Skeletal muscle satellite cell (primary cell): ENCODE results near the gene PRDM2.

ENCODE experiments used
- H3K27me3 ChIP-seq: 2 replicates; pipeline ENCODE4 v1.7.0; 2013; ENCODE audit warnings: low read length; ENCODE audit not compliant: control insufficient read depth, insufficient read depth
- H3K36me3 ChIP-seq: 2 replicates; pipeline ENCODE4 v1.7.0; 2013; ENCODE audit warnings: mild to moderate bottlenecking, control low read depth, low read length; ENCODE audit not compliant: insufficient read depth
- H3K4me1 ChIP-seq: 2 replicates; pipeline ENCODE4 v1.7.0; 2013; ENCODE audit warnings: low read length; ENCODE audit not compliant: control insufficient read depth, insufficient read depth
- H3K4me2 ChIP-seq: 2 replicates; pipeline ENCODE4 v1.7.0; 2013; ENCODE audit warnings: mild to moderate bottlenecking, low read length
- H3K4me3 ChIP-seq: 2 replicates; pipeline ENCODE4 v1.7.0; 2013; ENCODE audit warnings: low read length
- H3K9ac ChIP-seq: 2 replicates; pipeline ENCODE4 v1.7.0; 2013; ENCODE audit warnings: mild to moderate bottlenecking, low read depth, low read length, moderate library complexity
- H3K9me3 ChIP-seq: replicated peaks from 2 replicates; pipeline ENCODE4 v1.7.0; 2013; ENCODE audit warnings: mild to moderate bottlenecking, control low read depth, low read length

PRDM2 gene

DNA sequence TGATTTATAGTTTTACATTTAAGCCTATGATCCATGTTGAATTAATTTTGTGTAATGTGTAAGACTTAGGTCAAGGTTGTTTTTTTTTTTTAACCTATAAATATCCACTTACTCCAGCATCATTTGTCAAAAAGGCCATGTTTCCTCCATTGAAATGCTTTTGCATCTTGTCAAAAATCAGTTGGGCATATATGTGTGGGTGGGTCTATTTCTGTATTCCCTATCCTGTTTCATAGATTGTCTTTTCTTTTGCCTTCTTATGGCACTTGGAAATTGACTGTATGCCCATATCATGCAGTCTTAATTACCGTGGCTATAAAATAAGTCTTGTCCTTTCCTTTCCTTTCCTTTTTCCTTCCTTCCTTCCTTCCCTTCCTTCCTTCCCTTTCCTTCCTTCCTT is 138.2 kb downstream of the PRDM2 start:
- Histone ChIP-seq H3K27me3 (no peaks in the 10 kb centered on the region), H3K4me1 (no peaks in the 10 kb centered on the region), H3K4me3 (no peak overlapping the region), H3K9me3 (no peaks in the 10 kb centered on the region), H3K9ac (no peak overlapping the region), H3K4me2 (no peak overlapping the region), H3K36me3 (no peaks in the 10 kb centered on the region)

DNA sequence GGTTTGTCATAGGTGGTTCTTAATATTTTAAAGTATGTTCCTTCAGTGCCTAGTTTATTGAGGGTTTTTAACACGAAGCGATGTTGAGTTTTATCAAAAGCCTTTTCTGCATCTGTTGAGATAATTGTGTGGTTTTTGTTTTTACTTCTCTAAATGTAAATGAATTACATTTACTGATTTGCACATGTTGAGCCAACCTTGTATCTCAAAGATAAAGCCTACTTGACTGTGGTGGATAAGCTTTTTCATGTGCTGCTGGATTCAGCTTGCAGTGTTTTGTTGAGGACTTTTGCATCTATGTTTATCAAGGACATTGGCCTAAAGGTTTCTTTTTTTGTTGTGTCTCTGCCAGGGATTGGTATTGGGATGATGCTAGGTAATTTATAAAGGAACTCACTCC is 142.5 kb downstream of the PRDM2 start:
- Histone ChIP-seq H3K4me3 (no peak overlapping the region), H3K27me3 (no peaks in the 10 kb centered on the region)

DNA sequence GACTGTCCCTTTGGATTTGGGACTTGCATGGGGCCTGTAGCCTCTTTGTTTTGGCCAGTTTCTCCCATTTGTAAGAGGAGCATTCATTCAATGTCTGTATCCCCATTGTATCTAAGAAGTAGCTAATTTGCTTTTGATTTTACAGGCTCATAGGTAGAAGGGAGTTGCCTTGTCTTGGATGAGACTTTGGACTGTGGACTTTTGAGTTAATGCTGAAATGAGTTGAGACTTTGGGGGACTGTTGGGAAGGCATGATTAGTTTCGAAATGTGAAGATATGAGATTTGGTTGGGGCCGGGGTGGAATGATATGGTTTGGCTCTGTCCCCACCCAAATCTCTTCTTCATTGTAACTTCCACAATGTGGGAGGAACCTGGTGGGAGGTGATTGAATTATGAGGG is 151.7 kb downstream of the PRDM2 start:
- no peak overlapping the region for H3K4me2 ChIP-seq
- no peaks in the 10 kb centered on the region for H3K36me3 ChIP-seq
- no peaks in the 10 kb centered on the region for H3K4me1 ChIP-seq
- no peaks in the 10 kb centered on the region for H3K9me3 ChIP-seq
- H3K9ac ChIP-seq: no peak overlapping the region
- no peak overlapping the region for H3K4me3 ChIP-seq
- H3K27me3 ChIP-seq: no peaks in the 10 kb centered on the region

More for the DNA sequence above, 142.5 kb downstream of the PRDM2 start:
- Histone ChIP-seq H3K4me2 (no peak overlapping the region), H3K4me1 (no peaks in the 10 kb centered on the region), H3K9me3 (no peaks in the 10 kb centered on the region), H3K9ac (no peak overlapping the region), H3K36me3 (no peaks in the 10 kb centered on the region)

DNA sequence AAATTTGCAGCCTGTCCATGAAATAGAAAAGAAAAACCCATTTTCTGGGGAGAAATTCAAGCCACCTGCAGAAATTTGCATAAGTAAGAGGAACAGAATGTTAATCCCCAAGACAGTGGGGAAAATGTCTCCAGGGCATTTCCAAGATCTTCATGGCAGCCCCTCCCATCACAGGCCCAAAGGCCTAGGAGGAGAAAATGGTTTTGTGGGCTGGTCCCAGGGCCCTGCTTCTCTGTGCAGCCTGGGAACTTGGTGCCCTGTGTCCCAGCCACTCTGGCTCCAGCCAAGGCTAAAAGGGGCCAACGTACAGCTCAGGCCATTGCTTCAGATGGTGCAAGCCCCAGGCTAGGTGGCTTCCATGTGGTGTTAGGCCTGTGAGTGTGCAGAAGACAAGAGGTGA is 155.6 kb downstream of the PRDM2 start:
- Histone ChIP-seq H3K4me3 (no peak overlapping the region), H3K9me3 (no peaks in the 10 kb centered on the region), H3K9ac (no peak overlapping the region), H3K36me3 (no peaks in the 10 kb centered on the region), H3K4me2 (no peak overlapping the region), H3K4me1 (no peaks in the 10 kb centered on the region), H3K27me3 (no peaks in the 10 kb centered on the region)

DNA sequence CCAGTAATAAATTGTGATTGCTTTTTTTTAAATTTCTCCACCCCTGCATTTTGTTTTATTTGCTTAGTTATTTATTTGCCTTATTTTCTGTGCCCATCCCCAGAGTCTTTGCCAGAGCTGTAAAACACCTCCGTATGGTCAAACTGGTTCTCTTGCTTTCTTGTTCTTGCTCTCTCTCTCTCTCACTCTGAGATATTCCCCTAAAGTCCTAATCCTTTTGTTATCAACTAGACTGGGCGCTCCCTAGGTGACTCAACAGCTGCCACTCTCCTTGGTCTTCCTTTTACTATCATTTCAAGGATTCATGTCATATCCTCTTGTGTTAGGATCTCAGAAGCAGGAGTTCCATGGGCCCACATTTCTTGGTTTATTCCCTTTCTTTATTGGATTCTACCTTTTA is 160.0 kb downstream of the PRDM2 start:
- H3K9me3 ChIP-seq: no peaks in the 10 kb centered on the region
- H3K9ac ChIP-seq: no peak overlapping the region
- no peaks in the 10 kb centered on the region for H3K4me1 ChIP-seq
- H3K36me3 ChIP-seq: no peaks in the 10 kb centered on the region
- no peak overlapping the region for H3K4me2 ChIP-seq
- no peak overlapping the region for H3K4me3 ChIP-seq
- H3K27me3 ChIP-seq: no peaks in the 10 kb centered on the region

DNA sequence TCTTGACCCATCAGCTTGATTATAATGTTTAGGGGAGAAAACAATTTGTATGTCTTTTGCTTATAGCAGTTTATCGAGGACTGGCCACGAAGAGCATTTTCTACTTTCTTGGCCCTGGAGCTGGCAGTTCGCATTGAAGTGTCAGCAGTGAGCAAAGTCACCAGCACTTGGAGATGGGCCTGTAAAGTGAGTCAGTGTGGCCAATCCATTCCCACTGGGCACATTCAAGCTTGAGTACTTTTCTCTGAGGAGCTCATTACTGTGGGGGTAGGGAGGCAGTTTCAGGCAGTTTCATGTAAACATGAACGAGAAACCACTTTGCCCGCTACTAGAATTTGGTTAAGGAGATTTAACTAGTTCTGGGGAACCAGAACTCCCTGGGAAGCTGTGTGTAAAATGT is 164.8 kb downstream of the PRDM2 start:
- H3K9ac ChIP-seq: no peak overlapping the region
- no peaks in the 10 kb centered on the region for H3K9me3 ChIP-seq
- H3K4me3 ChIP-seq: no peak overlapping the region
- no peaks in the 10 kb centered on the region for H3K27me3 ChIP-seq
- no peaks in the 10 kb centered on the region for H3K4me1 ChIP-seq
- H3K4me2 ChIP-seq: no peak overlapping the region
- no peaks in the 10 kb centered on the region for H3K36me3 ChIP-seq

DNA sequence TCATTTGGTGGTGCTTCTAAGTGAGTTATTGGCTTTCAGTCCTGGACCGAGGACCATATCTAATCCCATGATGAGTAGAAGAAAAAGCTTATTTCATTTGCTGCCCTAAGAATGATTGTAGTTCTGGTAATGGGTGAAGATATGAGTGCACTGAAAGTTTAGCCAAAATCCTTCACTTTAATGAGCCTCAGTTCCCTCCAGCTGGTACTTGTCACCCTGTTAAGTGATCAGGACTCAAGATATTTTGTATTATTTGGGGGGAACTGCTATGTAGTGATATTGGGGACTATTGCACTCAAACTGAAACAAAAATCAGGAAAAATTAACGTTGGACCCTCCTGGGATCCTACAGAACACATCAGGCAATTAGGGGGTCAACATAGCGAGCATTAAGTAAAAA is 165.9 kb downstream of the PRDM2 start:
- Histone ChIP-seq H3K9ac (no peak overlapping the region), H3K4me2 (no peak overlapping the region), H3K27me3 (no peaks in the 10 kb centered on the region), H3K36me3 (no peaks in the 10 kb centered on the region), H3K9me3 (no peaks in the 10 kb centered on the region), H3K4me3 (no peak overlapping the region), H3K4me1 (no peaks in the 10 kb centered on the region)

DNA sequence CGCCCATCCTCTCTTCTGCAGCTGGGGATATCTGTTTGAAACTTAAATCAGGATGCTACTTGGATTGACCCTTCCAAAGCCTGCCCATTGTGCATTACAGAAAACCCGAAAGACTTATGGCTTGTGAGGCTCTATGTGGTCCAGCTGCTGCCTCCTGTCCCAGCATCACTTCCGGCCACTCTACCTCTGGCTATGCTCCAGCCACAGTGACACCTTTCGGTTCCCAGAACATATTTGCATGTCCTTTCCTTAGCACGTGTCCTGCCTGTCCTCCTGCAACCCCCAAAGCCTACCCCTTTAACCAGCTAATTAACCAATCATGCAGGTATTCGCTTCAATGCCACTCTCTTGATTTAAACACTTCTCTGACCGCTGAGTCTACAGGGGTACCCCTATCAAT is 167.6 kb downstream of the PRDM2 start:
- Histone ChIP-seq H3K36me3 (no peaks in the 10 kb centered on the region), H3K9ac (no peak overlapping the region), H3K9me3 (no peaks in the 10 kb centered on the region), H3K4me3 (no peak overlapping the region), H3K4me2 (no peak overlapping the region), H3K4me1 (no peaks in the 10 kb centered on the region), H3K27me3 (no peaks in the 10 kb centered on the region)

DNA sequence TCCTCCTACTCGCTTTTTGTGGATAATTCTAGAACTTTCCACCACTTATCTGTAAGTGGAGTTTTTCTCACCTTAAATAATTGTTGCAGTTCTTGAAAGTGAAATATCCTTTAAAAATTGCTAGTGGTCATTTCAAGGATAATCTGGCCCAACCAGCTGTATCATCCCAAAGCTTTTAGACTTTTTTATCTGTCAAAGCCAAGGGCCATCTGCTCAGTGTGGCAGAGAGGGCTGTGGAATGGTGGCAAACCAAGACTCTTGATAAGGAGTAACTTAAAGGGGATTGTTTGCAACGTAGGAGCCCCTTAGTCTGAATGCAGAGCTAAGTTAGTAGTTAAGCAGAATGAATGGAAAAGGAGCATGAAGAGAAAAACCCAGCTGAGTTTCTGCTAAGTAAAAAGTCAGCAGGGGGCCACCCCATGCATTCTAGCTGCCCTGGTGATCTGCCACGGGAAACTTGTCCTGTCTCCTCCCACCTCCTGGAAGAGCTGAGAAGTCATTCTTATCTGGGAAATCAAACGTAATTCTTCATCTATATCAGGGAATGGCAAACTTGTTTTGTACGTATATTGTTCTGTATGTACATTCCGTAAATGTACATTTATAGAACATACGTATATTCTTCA is 169.3 kb downstream of the PRDM2 start:
- Histone ChIP-seq H3K4me1 (no peaks in the 10 kb centered on the region), H3K36me3 (no peaks in the 10 kb centered on the region), H3K9me3 (no peaks in the 10 kb centered on the region), H3K4me3 (no peak overlapping the region), H3K9ac (no peak overlapping the region), H3K27me3 (no peaks in the 10 kb centered on the region), H3K4me2 (no peak overlapping the region)

DNA sequence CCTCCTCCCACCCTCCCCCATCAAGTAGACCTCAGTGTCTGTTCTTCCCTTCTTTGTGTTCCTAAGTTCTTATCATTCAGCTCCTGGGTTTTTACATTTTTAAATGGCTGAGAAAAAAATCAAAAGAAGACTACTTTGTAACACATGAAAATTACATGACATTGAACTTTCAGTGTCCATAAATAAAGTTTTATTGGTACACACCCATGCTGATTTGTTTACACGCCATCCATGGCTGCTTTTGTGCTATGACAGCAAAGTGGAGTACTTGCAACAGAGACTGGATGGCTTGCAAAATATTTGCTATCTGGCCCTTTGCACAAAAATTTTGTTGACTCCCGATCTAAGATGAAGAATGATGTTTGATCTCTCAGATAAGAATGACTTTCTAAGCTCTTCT is 171.4 kb downstream of the PRDM2 start:
- H3K4me3 ChIP-seq: no peak overlapping the region
- no peaks in the 10 kb centered on the region for H3K4me1 ChIP-seq
- no peaks in the 10 kb centered on the region for H3K36me3 ChIP-seq
- no peak overlapping the region for H3K4me2 ChIP-seq
- no peak overlapping the region for H3K9ac ChIP-seq
- no peaks in the 10 kb centered on the region for H3K27me3 ChIP-seq
- H3K9me3 ChIP-seq: no peaks in the 10 kb centered on the region

DNA sequence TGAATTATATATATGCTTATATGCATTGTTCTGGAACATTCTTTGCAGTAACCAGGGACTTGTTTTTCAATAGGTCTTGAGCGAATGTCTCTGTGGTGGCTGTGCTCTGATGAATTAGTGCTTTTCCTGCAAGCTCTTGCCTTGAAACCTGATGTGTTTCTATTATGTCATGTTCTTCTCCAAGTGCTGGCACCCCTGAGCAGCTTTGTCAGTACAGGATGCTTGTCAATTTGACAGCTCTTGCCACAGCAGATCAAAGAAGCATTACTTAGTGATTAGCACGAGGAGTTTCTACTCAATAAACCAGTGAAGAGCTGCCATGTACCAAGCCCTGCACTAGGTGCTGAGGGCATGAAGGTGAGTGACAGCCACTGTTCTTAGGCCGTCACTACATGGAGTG is 171.9 kb downstream of the PRDM2 start:
- Histone ChIP-seq H3K4me3 (no peak overlapping the region), H3K4me2 (no peak overlapping the region), H3K36me3 (no peaks in the 10 kb centered on the region), H3K9me3 (no peaks in the 10 kb centered on the region), H3K4me1 (no peaks in the 10 kb centered on the region), H3K27me3 (no peaks in the 10 kb centered on the region), H3K9ac (no peak overlapping the region)

DNA sequence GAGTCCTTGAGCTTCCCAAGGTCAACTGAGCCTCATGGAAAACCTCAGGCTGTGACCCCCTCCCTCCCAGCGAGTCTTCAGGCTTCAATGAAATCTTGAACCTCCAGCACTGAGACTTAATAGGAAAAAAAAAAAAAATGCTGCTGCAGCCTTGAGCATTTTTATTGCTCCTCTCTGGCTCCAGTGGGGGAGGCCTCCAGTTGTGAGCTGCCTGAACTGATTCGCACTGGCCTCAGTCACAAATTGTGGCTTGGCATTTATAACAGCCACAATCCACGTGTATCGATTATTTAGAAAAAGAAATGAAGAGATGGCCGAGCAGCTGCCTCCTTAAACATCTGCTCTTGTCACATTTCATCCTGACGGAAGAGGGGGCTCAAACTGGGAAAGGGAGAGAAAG is 173.0 kb downstream of the PRDM2 start:
- H3K9ac ChIP-seq: no peak overlapping the region

More for the DNA sequence above, 173.0 kb downstream of the PRDM2 start:
- no peaks in the 10 kb centered on the region for H3K36me3 ChIP-seq
- H3K4me1 ChIP-seq: no peaks in the 10 kb centered on the region
- no peak overlapping the region for H3K4me2 ChIP-seq
- H3K27me3 ChIP-seq: no peaks in the 10 kb centered on the region
- H3K4me3 ChIP-seq: no peak overlapping the region
- no peaks in the 10 kb centered on the region for H3K9me3 ChIP-seq
